Endothelial cell of umbilical vein (primary cell): ENCODE measurements around the gene DCUN1D4.

Experiments
- EZH2 ChIP-seq: IDR thresholded peaks from 2 replicates; pipeline ENCODE4 v1.6.1; 2012; ENCODE audit warnings: borderline replicate concordance, low read depth, mild to moderate bottlenecking, moderate library complexity, low read length, inconsistent platforms; ENCODE audit not compliant: severe bottlenecking
- FOS ChIP-seq: IDR thresholded peaks from 2 replicates; pipeline ENCODE4 v1.6.1; 2011; ENCODE audit warnings: mild to moderate bottlenecking, low read length, moderate library complexity, borderline replicate concordance; ENCODE audit not compliant: insufficient read depth
- GATA2 ChIP-seq: IDR thresholded peaks from 2 replicates; pipeline ENCODE4 v1.7.0; 2011; ENCODE audit warnings: low read depth, mild to moderate bottlenecking, moderate library complexity, mixed read lengths, low read length; ENCODE audit not compliant: insufficient read length, insufficient read depth
- MAX ChIP-seq: IDR thresholded peaks from 2 replicates; pipeline ENCODE4 v1.6.1; 2011; ENCODE audit not compliant: insufficient read depth, insufficient read length
- POLR2A ChIP-seq: IDR thresholded peaks from 2 replicates; pipeline ENCODE4 v1.6.1; 2012; ENCODE audit warnings: low read depth, mild to moderate bottlenecking, control low read depth, low read length
- POLR2AphosphoS5 ChIP-seq: IDR thresholded peaks from 2 replicates; pipeline ENCODE4 v1.6.1; 2012; ENCODE audit warnings: low read depth, mild to moderate bottlenecking, control low read depth, low read length, moderate library complexity; ENCODE audit not compliant: insufficient read depth
- TF ChIP-seq, protein P1 (sequence below), 2 donors: IDR thresholded peaks; 1 replicate in 1 of 2; 2 replicates in 1 of 2; pipeline ENCODE4 v1.5.1; 2011; ENCODE audit warnings: low read length in 2 of 2, mild to moderate bottlenecking in 2 of 2, moderate library complexity in 2 of 2, control low read depth in 1 of 2, inconsistent platforms in 1 of 2, low read depth in 1 of 2; ENCODE audit not compliant: insufficient read depth in 1 of 2; ENCODE audit errors: extremely low read depth in 1 of 2

GRCh38 chr4:51855270-51855669, 12.3 kb downstream of the DCUN1D4 start:
- TF ChIP-seq GATA2 (no peak), FOS (no peak), POLR2A (no peak), EZH2 (no peak), POLR2AphosphoS5 (no peak), MAX (no peak)
- TF ChIP-seq, protein P1, sequence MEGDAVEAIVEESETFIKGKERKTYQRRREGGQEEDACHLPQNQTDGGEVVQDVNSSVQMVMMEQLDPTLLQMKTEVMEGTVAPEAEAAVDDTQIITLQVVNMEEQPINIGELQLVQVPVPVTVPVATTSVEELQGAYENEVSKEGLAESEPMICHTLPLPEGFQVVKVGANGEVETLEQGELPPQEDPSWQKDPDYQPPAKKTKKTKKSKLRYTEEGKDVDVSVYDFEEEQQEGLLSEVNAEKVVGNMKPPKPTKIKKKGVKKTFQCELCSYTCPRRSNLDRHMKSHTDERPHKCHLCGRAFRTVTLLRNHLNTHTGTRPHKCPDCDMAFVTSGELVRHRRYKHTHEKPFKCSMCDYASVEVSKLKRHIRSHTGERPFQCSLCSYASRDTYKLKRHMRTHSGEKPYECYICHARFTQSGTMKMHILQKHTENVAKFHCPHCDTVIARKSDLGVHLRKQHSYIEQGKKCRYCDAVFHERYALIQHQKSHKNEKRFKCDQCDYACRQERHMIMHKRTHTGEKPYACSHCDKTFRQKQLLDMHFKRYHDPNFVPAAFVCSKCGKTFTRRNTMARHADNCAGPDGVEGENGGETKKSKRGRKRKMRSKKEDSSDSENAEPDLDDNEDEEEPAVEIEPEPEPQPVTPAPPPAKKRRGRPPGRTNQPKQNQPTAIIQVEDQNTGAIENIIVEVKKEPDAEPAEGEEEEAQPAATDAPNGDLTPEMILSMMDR (IDR thresholded peaks at IDR 0.05; ENCODE audit: extremely low read depth in 1 of 2, insufficient read depth in 1 of 2, low read depth in 1 of 2, low read length in 2 of 2), result no peak
